CD4-positive, alpha-beta memory T cell (primary cell): ENCODE measurements around the gene EPB41L4A. TPM values are rescaled to one million over a fixed set of nuclear protein-coding genes. Genes with fewer than 3 reads are reported as not detected.
A peak's percentile ranks its signal among the peaks of the same experiment; 100 is the strongest.

Source experiments
- CTCF ChIA-PET: fragments of 350-600 bp; sonication (Branson Sonifier 250); formaldehyde crosslinking; loops from one replicate; lab custom pipeline; 2021; ENCODE audit warnings: inconsistent platforms; ENCODE audit not compliant: partially characterized antibody; lab: Charles Lee
- POLR2A ChIA-PET: fragments of 350-600 bp; sonication (Branson Sonifier 250); formaldehyde crosslinking; loops from one replicate; lab custom pipeline; 2021; ENCODE audit not compliant: partially characterized antibody; lab: Charles Lee
- DNase-seq, 5 donors: peaks; one replicate each; pipeline versions ENCODE4 v3.0.0 to v3.0.0-alpha.2; 2020 to 2022; ENCODE audit warnings: mixed read lengths in 1 of 5
- H3K27ac ChIP-seq: one replicate; pipeline ENCODE4 v1.7.0; 2013; ENCODE audit warnings: low read depth, low read length
- H3K27me3 ChIP-seq: 2 replicates; pipeline ENCODE4 v1.7.0; 2013; ENCODE audit warnings: mild to moderate bottlenecking, low read length, moderate library complexity; ENCODE audit not compliant: insufficient read depth
- H3K36me3 ChIP-seq: 2 replicates; pipeline ENCODE4 v1.7.0; 2013; ENCODE audit warnings: mild to moderate bottlenecking, low read length, moderate library complexity; ENCODE audit not compliant: insufficient read depth
- H3K4me1 ChIP-seq: 2 replicates; pipeline ENCODE4 v1.7.0; 2013; ENCODE audit warnings: mild to moderate bottlenecking, low read length, moderate library complexity; ENCODE audit not compliant: insufficient read depth
- H3K4me3 ChIP-seq, 2 donors: one replicate each; pipeline ENCODE4 v1.7.0; 2013; ENCODE audit warnings: low read length in 2 of 2, mild to moderate bottlenecking in 1 of 2
- H3K9me3 ChIP-seq, 2 donors: one replicate each; pipeline ENCODE4 v1.7.0; 2013; ENCODE audit warnings: low read length in 2 of 2, control low read depth in 1 of 2; ENCODE audit not compliant: control insufficient read depth in 1 of 2
- H3K27ac Mint-ChIP-seq, 7 donors: one replicate each; pipeline ENCODE4 v1.8.0; 2020 to 2021; ENCODE audit warnings: mixed read lengths in 7 of 7, mild to moderate bottlenecking in 6 of 7, inconsistent platforms in 3 of 7, moderate library complexity in 3 of 7
- H3K27me3 Mint-ChIP-seq, 2 donors: one replicate each; pipeline ENCODE4 v1.8.0; 2020 to 2021; ENCODE audit warnings: mixed read lengths in 2 of 2
- H3K36me3 Mint-ChIP-seq, 2 donors: one replicate each; pipeline ENCODE4 v1.8.0; 2020 to 2021; ENCODE audit warnings: mixed read lengths in 2 of 2, inconsistent platforms in 1 of 2, mild to moderate bottlenecking in 1 of 2
- H3K4me1 Mint-ChIP-seq, 4 donors: one replicate each; pipeline ENCODE4 v1.8.0; 2020 to 2021; ENCODE audit warnings: mixed read lengths in 4 of 4, mild to moderate bottlenecking in 1 of 4
- H3K4me3 Mint-ChIP-seq, 8 donors: one replicate each; pipeline ENCODE4 v1.8.0; 2020 to 2021; ENCODE audit warnings: mixed read lengths in 8 of 8, mild to moderate bottlenecking in 7 of 8, moderate library complexity in 6 of 8, inconsistent platforms in 3 of 8
- H3K9me3 Mint-ChIP-seq, 8 donors: one replicate each; pipeline ENCODE4 v1.8.0; 2020 to 2021; ENCODE audit warnings: mixed read lengths in 8 of 8, mild to moderate bottlenecking in 5 of 8, inconsistent platforms in 3 of 8, moderate library complexity in 1 of 8
- intact Hi-C: fragments of 100-400 bp; cut with micrococcal nuclease; formaldehyde crosslinking; loops from one replicate; pipeline ENCODE4 v1.15.1; 2023
- polyA plus RNA-seq, 2 donors: library from polyadenylated mRNA; unstranded; fragments of 300-500 nt; fragmentation: Illumina TruSeq; gene quantifications; one replicate each; pipeline ENCODE4 v1.2.3, GENCODE V29; 2021
- total RNA-seq, 2 experiments: library from RNA; stranded (reverse); gene quantifications; one replicate each; pipeline ENCODE4 v1.2.3, GENCODE V29; 2021

The EPB41L4A gene
- total and polyA plus RNA-seq, 4 experiments from 2014 or later, result 0.30 to 1.1 (median 0.72) TPM

- H3K27me3 Mint-ChIP-seq, result peaks cover 4 to 7% of the 10 kb centered on the region in 2 donors
- ChIA-PET POLR2A (no interaction called here), CTCF (no interaction called here)
- intact Hi-C loops, result no loop called here
- no peaks in the 10 kb centered on the region for H3K27me3 ChIP-seq
- no peak overlapping the region for H3K4me3 Mint-ChIP-seq
- peak overlapping the region in 1 of 7 donors; percentile 8 for H3K27ac Mint-ChIP-seq
- no peaks in the 10 kb centered on the region for H3K9me3 ChIP-seq
- peaks cover 0 to 5% (median 3%) of the 10 kb centered on the region in 4 donors for H3K4me1 Mint-ChIP-seq
- no peaks in the 10 kb centered on the region for H3K4me1 ChIP-seq
- DNase-seq, result peak in 1 of 5 donors; percentile 9
- H3K4me3 ChIP-seq, result no peak overlapping the region
- H3K9me3 Mint-ChIP-seq, result no peaks in the 10 kb centered on the region
- no peaks in the 10 kb centered on the region for H3K36me3 ChIP-seq
- H3K36me3 Mint-ChIP-seq, result no peaks in the 10 kb centered on the region
- H3K27ac ChIP-seq, result no peak overlapping the region
These were observed 89.5 kb downstream of the EPB41L4A start for GRCh38 chr5:112329419-112330090.

GRCh38 chr5:112323166-112323565 lies 95.9 kb downstream of the EPB41L4A start:
- CTCF ChIA-PET, result no interaction called here

GRCh38 chr5:112320408-112320807 lies 98.7 kb downstream of the EPB41L4A start:
- no peaks in the 10 kb centered on the region for H3K4me1 ChIP-seq
- H3K27me3 Mint-ChIP-seq, result peaks cover 9 to 15% of the 10 kb centered on the region in 2 donors
- DNase-seq, result no peak
- H3K4me3 ChIP-seq, result no peak overlapping the region
- no peaks in the 10 kb centered on the region for H3K27me3 ChIP-seq
- H3K9me3 Mint-ChIP-seq, result peaks cover 0 to 2% (median 0%) of the 10 kb centered on the region in 8 donors
- no peaks in the 10 kb centered on the region for H3K4me1 Mint-ChIP-seq
- no peak overlapping the region for H3K4me3 Mint-ChIP-seq
- ChIA-PET CTCF (no interaction called here), POLR2A (no interaction called here)
- intact Hi-C loops, result no loop called here
- no peak overlapping the region for H3K27ac Mint-ChIP-seq
- no peak overlapping the region for H3K27ac ChIP-seq
- H3K36me3 ChIP-seq, result no peaks in the 10 kb centered on the region
- H3K36me3 Mint-ChIP-seq, result no peaks in the 10 kb centered on the region
- no peaks in the 10 kb centered on the region for H3K9me3 ChIP-seq

More at GRCh38 chr5:112323166-112323565, 95.9 kb downstream of the EPB41L4A start:
- Histone ChIP-seq H3K4me1 (no peaks in the 10 kb centered on the region), H3K27me3 (no peaks in the 10 kb centered on the region), H3K9me3 (no peaks in the 10 kb centered on the region), H3K36me3 (no peaks in the 10 kb centered on the region), H3K27ac (no peak overlapping the region), H3K4me3 (no peak overlapping the region)
- no peaks in the 10 kb centered on the region for H3K4me1 Mint-ChIP-seq
- H3K27me3 Mint-ChIP-seq, result peaks cover 9 to 15% of the 10 kb centered on the region in 2 donors
- H3K36me3 Mint-ChIP-seq, result no peaks in the 10 kb centered on the region
- H3K27ac Mint-ChIP-seq, result no peak overlapping the region
- POLR2A ChIA-PET, result no interaction called here
- DNase-seq, result no peak
- H3K4me3 Mint-ChIP-seq, result no peak overlapping the region
- intact Hi-C loops, result no loop called here
- peaks cover 0 to 2% (median 0%) of the 10 kb centered on the region in 8 donors for H3K9me3 Mint-ChIP-seq

GRCh38 chr5:112318346-112318745 lies 100.7 kb downstream of the EPB41L4A start:
- no peaks in the 10 kb centered on the region for H3K4me1 ChIP-seq
- H3K4me1 Mint-ChIP-seq, result no peaks in the 10 kb centered on the region
- no peaks in the 10 kb centered on the region for H3K9me3 ChIP-seq
- H3K27me3 ChIP-seq, result no peaks in the 10 kb centered on the region
- no peak for DNase-seq
- peaks cover 9 to 17% of the 10 kb centered on the region in 2 donors for H3K27me3 Mint-ChIP-seq
- intact Hi-C loops, result no loop called here
- H3K4me3 Mint-ChIP-seq, result no peak overlapping the region
- H3K4me3 ChIP-seq, result no peak overlapping the region
- H3K27ac Mint-ChIP-seq, result no peak overlapping the region
- POLR2A ChIA-PET, result no interaction called here
- H3K27ac ChIP-seq, result no peak overlapping the region
- H3K9me3 Mint-ChIP-seq, result peaks cover 0 to 2% (median 0%) of the 10 kb centered on the region in 8 donors
- CTCF ChIA-PET, result interaction anchor here (1.3 kb wide), 1 partner anchor 157 kb away, joined by 3 read pairs; no protein-coding TSS in a partner anchor
- H3K36me3 ChIP-seq, result no peaks in the 10 kb centered on the region
- no peaks in the 10 kb centered on the region for H3K36me3 Mint-ChIP-seq

GRCh38 chr5:112317866-112318265 lies 101.2 kb downstream of the EPB41L4A start:
- Mint-ChIP-seq H3K4me3 (no peak overlapping the region), H3K27me3 (peaks cover 9 to 15% of the 10 kb centered on the region in 2 donors), H3K9me3 (peaks cover 0 to 2% (median 0%) of the 10 kb centered on the region in 8 donors), H3K36me3 (no peaks in the 10 kb centered on the region), H3K27ac (no peak overlapping the region), H3K4me1 (no peaks in the 10 kb centered on the region)
- DNase-seq, result no peak
- no peak overlapping the region for H3K27ac ChIP-seq
- ChIA-PET CTCF (interaction anchor here (1.3 kb wide), 1 partner anchor 157 kb away, joined by 3 read pairs; no protein-coding TSS in a partner anchor), POLR2A (no interaction called here)
- H3K9me3 ChIP-seq, result no peaks in the 10 kb centered on the region
- no peaks in the 10 kb centered on the region for H3K36me3 ChIP-seq
- intact Hi-C loops, result no loop called here
- no peaks in the 10 kb centered on the region for H3K4me1 ChIP-seq
- H3K4me3 ChIP-seq, result no peak overlapping the region
- H3K27me3 ChIP-seq, result no peaks in the 10 kb centered on the region

- H3K4me1 ChIP-seq, result no peaks in the 10 kb centered on the region
- Mint-ChIP-seq H3K4me1 (no peaks in the 10 kb centered on the region), H3K27me3 (peaks cover 11 to 18% of the 10 kb centered on the region in 2 donors), H3K4me3 (no peak overlapping the region), H3K9me3 (peaks cover 0 to 2% (median 0%) of the 10 kb centered on the region in 8 donors), H3K27ac (no peak overlapping the region), H3K36me3 (no peaks in the 10 kb centered on the region)
- ChIA-PET POLR2A (no interaction called here), CTCF (no interaction called here)
- intact Hi-C loops, result no loop called here
- H3K4me3 ChIP-seq, result no peak overlapping the region
- H3K27ac ChIP-seq, result no peak overlapping the region
- H3K36me3 ChIP-seq, result no peaks in the 10 kb centered on the region
- H3K9me3 ChIP-seq, result no peaks in the 10 kb centered on the region
- no peak for DNase-seq
- H3K27me3 ChIP-seq, result no peaks in the 10 kb centered on the region
These were observed 102.3 kb downstream of the EPB41L4A start for GRCh38 chr5:112316731-112317130.

- H3K9me3 ChIP-seq, result no peaks in the 10 kb centered on the region
- CTCF ChIA-PET, result interaction anchor here (0.6 kb wide), 1 partner anchor 1381 kb away, joined by 3 read pairs; no protein-coding TSS in a partner anchor
These were observed 103.1 kb downstream of the EPB41L4A start for GRCh38 chr5:112316006-112316405.

More at GRCh38 chr5:112316006-112316405, 103.1 kb downstream of the EPB41L4A start:
- Histone ChIP-seq H3K27me3 (no peaks in the 10 kb centered on the region), H3K27ac (no peak overlapping the region), H3K4me1 (no peaks in the 10 kb centered on the region), H3K4me3 (no peak overlapping the region), H3K36me3 (no peaks in the 10 kb centered on the region)
- intact Hi-C loops, result no loop called here
- H3K9me3 Mint-ChIP-seq, result peaks cover 0 to 2% (median 0%) of the 10 kb centered on the region in 8 donors
- H3K4me1 Mint-ChIP-seq, result no peaks in the 10 kb centered on the region
- H3K36me3 Mint-ChIP-seq, result no peaks in the 10 kb centered on the region
- H3K4me3 Mint-ChIP-seq, result no peak overlapping the region
- H3K27ac Mint-ChIP-seq, result no peak overlapping the region
- no peak for DNase-seq
- POLR2A ChIA-PET, result no interaction called here
- H3K27me3 Mint-ChIP-seq, result peaks cover 12 to 17% of the 10 kb centered on the region in 2 donors
